IPS-15b (cell line): Measurements from ENCODE around the gene RNF8.

Experiments
- H3K27me3 ChIP-seq: one replicate; pipeline ENCODE4 v1.6.1; 2013; ENCODE audit warnings: low read length; ENCODE audit not compliant: control insufficient read depth, insufficient read depth
- H3K36me3 ChIP-seq: one replicate; pipeline ENCODE4 v1.6.1; 2013; ENCODE audit warnings: low read length; ENCODE audit not compliant: control insufficient read depth, insufficient read depth
- H3K4me1 ChIP-seq: one replicate; pipeline ENCODE4 v1.6.1; 2013; ENCODE audit warnings: mild to moderate bottlenecking, low read length; ENCODE audit not compliant: control insufficient read depth, insufficient read depth
- H3K4me3 ChIP-seq: one replicate; pipeline ENCODE4 v1.5.1; 2013; ENCODE audit warnings: low read depth, low read length
- H3K9ac ChIP-seq: one replicate; pipeline ENCODE4 v1.6.1; 2013; ENCODE audit warnings: low read depth, mild to moderate bottlenecking, low read length
- H3K9me3 ChIP-seq: one replicate; pipeline ENCODE4 v1.6.1; 2013; ENCODE audit warnings: mild to moderate bottlenecking, low read length; ENCODE audit not compliant: control insufficient read depth, insufficient read depth

RNF8 gene

DNA sequence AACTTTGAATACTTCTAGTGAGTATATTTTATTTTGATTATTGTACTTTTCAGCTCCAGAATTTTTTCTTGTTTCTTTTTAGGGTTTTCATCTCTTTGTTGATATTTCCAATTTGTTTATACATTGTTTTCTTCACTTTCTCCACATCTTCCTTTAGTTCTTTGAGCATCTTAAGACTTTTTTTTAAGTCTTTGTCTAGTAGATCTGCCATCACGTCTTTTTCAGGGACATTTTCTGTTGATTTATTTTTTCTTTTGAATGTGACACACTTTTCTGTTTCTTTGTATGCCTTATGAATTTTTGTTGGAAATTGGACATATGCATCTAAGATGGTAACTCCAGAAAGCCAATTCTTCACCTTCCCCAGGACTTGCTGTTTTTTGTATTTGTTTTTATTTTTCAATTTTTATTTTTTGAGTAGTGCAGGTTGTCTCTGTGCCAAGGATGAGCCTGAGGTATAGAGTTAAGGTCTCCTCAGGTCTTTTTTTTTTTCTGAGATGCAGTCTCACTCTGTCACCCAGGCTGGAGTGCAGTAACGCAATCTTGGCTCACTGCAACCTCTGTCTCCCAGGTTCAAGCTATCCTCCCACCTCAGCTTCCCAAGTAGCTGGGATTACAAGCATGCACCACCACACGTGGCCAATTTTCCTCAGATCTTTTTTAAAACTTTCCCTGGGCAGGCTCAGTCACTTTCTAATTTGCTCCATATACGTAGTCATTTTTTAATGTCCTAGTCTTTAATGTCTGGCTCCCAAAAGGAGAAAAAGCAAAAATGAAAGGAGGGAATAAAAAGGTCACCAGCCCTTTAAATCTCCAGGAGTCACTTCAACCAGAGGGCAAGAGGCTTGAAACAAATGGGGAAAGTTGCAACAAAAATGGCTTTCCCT, 72.5 kb downstream of the RNF8 start:
- Histone ChIP-seq H3K4me1 (no peaks in the 10 kb centered on the region), H3K36me3 (no peaks in the 10 kb centered on the region), H3K9me3 (no peaks in the 10 kb centered on the region), H3K27me3 (no peaks in the 10 kb centered on the region), H3K4me3 (no peak overlapping the region), H3K9ac (no peak overlapping the region)

GRCh38 chr6:37426945-37427510, 73.2 kb downstream of the RNF8 start:
- H3K4me1 ChIP-seq, result no peaks in the 10 kb centered on the region
- no peak overlapping the region for H3K4me3 ChIP-seq
- H3K9ac ChIP-seq, result no peak overlapping the region
- no peaks in the 10 kb centered on the region for H3K9me3 ChIP-seq
- no peaks in the 10 kb centered on the region for H3K27me3 ChIP-seq
- H3K36me3 ChIP-seq, result no peaks in the 10 kb centered on the region

DNA sequence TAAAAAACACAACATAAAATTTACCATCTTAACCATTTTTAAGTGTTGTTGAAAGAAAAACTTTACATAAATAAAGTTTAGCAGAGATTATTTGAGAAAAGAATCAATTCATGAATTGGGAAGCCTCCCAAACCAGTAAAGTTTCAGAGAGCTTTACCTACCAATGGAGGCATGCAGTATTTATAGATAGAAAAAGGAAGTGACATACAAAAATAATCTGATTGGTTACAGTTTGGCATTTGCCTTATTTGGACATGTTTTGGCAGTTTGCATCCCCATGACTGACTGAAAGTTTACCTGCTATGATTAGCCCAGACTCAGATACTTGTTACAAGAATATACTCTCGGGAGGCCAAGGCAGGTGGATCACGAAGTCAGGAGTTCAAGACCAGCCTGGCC, 75.6 kb downstream of the RNF8 start:
- Histone ChIP-seq H3K27me3 (no peaks in the 10 kb centered on the region), H3K36me3 (no peaks in the 10 kb centered on the region), H3K4me1 (no peaks in the 10 kb centered on the region), H3K9me3 (no peaks in the 10 kb centered on the region), H3K9ac (no peak overlapping the region), H3K4me3 (no peak overlapping the region)

DNA sequence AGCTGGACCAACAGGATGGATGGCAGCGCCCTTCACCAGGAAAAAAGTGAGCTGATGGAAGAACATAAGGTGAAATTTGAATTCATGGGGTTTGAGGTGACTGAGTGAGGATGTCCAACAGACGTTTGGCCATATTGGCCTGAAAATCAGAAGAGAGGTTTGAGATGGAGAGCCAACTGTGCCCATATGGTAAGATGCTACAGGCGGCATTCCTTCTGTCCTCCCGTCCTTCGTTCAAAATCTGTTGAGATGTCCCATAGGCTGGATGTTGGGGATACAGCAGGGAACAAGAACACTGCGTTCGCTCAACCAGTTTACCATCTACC, 78.8 kb downstream of the RNF8 start:
- peak overlapping the region; percentile 29 for H3K9ac ChIP-seq

DNA sequence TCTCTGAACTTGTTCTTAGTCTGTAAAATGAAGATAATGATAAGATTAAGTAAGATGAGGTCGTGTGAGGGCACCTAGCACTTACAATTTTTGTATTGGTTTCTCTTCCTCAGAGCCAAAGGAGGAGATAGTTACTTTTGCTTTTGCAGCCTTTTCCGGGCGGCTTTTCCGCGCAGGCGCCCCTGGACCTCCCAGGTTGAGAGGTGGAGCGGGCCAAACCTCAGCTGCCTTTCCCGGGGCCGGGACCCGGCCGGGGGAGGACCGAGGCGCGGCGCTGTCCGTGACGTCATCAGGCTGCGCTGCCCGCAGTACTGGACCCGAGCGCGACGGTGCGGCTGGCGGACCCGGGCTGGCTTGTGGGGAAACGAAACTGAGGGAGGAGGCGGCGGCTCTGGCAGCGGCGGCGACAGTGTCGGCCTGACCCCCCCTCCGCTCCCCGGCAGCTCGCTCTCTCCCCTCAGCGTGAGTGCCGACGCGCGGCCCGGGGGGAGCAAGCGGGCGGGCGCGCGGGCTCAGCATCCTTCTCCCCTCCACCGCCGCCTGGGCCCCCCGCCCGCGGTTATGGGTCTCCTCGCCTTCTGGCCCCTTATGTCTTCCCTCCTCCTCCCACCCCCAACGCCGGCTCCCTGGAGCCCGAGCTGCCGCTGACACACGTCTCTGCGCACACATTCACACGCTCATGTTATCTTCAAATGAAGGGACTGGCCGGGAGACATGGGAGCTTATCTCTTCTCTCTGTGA, 79.3 kb downstream of the RNF8 start, which contains the start of gene CMTR1:
Gene CMTR1 (plus strand): TSS at position 306 of the 741 bp plus-strand sequence. CDS start 2,409 bp downstream, outside the sequence.
- Histone ChIP-seq H3K4me1 (no peaks in the 10 kb centered on the region), H3K4me3 (peak within 1 kb of the TSS; percentile 57), H3K36me3 (peaks cover 4% of the 10 kb centered on the region), H3K9ac (peak within 1 kb of the TSS; percentile 79), H3K27me3 (no peaks in the 10 kb centered on the region), H3K9me3 (no peaks in the 10 kb centered on the region)

More for the DNA sequence above, 78.8 kb downstream of the RNF8 start:
- peaks cover 4% of the 10 kb centered on the region for H3K36me3 ChIP-seq
- H3K4me3 ChIP-seq, result peak overlapping the region; percentile 57
- no peaks in the 10 kb centered on the region for H3K9me3 ChIP-seq
- H3K4me1 ChIP-seq, result no peaks in the 10 kb centered on the region
- H3K27me3 ChIP-seq, result no peaks in the 10 kb centered on the region

- Histone ChIP-seq H3K4me1 (no peaks in the 10 kb centered on the region), H3K9me3 (no peaks in the 10 kb centered on the region), H3K36me3 (peaks cover 4% of the 10 kb centered on the region), H3K4me3 (peak overlapping the region; percentile 57), H3K27me3 (no peaks in the 10 kb centered on the region), H3K9ac (peak overlapping the region; percentile 79)
Observed at GRCh38 chr6:37433657-37434271, 80.0 kb downstream of the RNF8 start.

GRCh38 chr6:37435373-37435772, 81.6 kb downstream of the RNF8 start:
- Histone ChIP-seq H3K4me1 (no peaks in the 10 kb centered on the region), H3K9me3 (no peaks in the 10 kb centered on the region), H3K36me3 (peaks cover 4% of the 10 kb centered on the region), H3K27me3 (no peaks in the 10 kb centered on the region), H3K4me3 (no peak overlapping the region), H3K9ac (no peak overlapping the region)

- no peaks in the 10 kb centered on the region for H3K4me1 ChIP-seq
- no peaks in the 10 kb centered on the region for H3K27me3 ChIP-seq
- no peaks in the 10 kb centered on the region for H3K9me3 ChIP-seq
- no peak overlapping the region for H3K9ac ChIP-seq
- H3K4me3 ChIP-seq, result no peak overlapping the region
- H3K36me3 ChIP-seq, result peaks cover 4% of the 10 kb centered on the region
Observed at GRCh38 chr6:37435816-37436215, 82.0 kb downstream of the RNF8 start.

DNA sequence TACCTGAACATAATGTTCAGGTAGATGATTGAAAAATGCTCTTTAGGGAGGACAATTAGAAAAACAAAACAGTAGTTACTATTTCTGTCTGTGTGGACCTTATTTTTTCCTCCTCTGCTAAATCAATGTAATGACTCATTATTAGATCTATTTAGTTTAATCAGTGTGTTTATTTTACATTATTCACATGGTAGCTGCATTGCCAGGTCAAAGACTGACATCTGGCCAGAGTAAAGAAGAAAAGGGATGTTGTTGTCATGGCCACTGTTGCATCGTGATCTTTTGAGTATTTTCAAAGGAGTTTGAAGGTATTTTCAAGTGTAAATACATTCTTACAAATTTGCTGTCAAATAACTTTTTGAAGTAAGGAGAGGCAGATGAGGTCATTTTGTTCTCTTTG, 85.1 kb downstream of the RNF8 start:
- H3K4me1 ChIP-seq, result no peaks in the 10 kb centered on the region
- no peaks in the 10 kb centered on the region for H3K27me3 ChIP-seq
- H3K4me3 ChIP-seq, result no peak overlapping the region
- H3K9ac ChIP-seq, result no peak overlapping the region
- peaks cover 4% of the 10 kb centered on the region for H3K36me3 ChIP-seq
- H3K9me3 ChIP-seq, result no peaks in the 10 kb centered on the region

DNA sequence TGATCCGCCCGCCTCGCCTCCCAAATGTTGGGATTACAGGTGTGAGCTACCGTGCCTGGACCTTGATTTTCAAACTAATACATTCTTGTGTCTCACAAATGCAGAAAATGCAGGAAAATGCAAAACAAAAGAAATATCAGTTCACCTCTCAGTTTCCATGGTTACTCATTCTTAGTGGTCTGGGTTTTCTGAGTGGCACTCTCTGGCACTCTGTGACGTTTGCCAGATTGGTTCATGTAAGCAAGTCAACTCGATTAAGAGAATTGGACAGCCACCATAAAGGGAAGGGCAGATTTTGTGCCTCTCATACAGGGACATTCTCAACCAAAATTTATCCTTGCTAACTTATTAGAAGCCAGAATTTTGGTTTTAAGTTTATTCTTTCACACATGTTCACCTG, 87.9 kb downstream of the RNF8 start:
- Histone ChIP-seq H3K36me3 (peaks cover 14% of the 10 kb centered on the region), H3K9ac (no peak overlapping the region), H3K4me1 (no peaks in the 10 kb centered on the region), H3K9me3 (no peaks in the 10 kb centered on the region), H3K4me3 (no peak overlapping the region), H3K27me3 (no peaks in the 10 kb centered on the region)

DNA sequence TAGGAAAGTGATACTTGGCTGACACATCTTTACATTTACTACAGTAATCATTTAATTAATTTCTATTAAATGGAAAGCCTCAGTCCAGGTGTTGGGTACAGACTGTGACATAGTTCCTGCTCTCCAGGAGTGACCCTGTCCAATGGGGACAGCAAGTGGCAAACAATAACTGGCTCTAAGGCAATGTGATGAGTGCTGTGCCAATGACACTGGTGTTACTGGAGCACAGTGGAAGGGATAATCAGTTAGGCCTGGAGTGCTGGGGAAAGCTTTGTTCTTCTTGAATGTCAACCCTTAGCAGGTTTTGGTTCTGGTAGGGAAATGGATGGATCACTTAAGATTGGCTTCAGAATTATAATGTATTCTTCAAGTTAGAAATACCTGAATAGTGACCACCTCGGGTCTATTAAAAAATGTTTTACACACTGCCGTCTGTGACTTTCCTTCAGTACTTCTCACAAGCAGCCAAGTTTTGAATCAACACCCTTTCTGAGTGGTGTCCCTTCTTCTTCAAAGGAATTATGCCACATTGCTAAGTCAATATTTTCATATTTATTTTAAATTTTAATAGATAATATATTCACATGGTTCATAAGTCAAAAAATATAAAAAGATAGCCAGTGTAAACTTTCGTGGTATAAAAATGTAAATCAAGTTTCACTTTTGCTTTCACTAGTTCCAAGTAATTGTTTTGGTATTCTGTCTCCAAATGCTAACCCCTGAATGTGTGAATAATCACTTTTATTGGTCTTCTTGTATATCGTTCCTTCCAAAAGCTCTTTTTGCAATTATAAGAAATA, 88.8 kb downstream of the RNF8 start:
- Histone ChIP-seq H3K36me3 (peaks cover 17% of the 10 kb centered on the region), H3K4me1 (no peaks in the 10 kb centered on the region), H3K4me3 (no peak overlapping the region)

More for the DNA sequence above, 88.8 kb downstream of the RNF8 start:
- Histone ChIP-seq H3K27me3 (no peaks in the 10 kb centered on the region), H3K9me3 (no peaks in the 10 kb centered on the region), H3K9ac (no peak overlapping the region)
